Inflammatory macrophage treated with lipopolysaccharide for 1 hour (primary cell): ENCODE results near the gene ARNT2.
"Not testable (repeated sequence)": the region's sequence is repeated elsewhere in the genome, so short reads cannot be mapped to it uniquely, and the experiment has no call there.

Source experiments
- DNase-seq, 2 donors: peaks; one replicate each; pipeline ENCODE4 v3.0.0-alpha.2; 2020 to 2022

The ARNT2 gene

DNA sequence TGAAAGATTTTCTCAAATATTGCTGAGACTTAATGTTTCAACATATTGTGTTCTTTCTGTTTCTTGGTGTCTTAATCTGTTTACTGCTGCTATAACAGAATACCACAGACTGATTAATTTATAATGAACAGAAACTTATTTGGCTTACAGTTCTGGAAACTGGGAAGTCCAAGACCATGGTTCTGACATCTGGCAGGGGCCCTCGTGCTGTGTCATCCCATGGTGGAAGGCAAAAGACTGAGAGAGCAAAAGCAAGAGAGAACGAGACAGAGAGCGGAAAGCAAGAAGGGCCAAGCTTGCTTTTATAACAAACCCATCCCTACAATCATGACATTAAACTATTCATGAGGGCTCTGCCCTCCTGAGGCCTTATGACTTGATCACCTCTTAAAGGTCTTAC lies 88.7 kb downstream of the ARNT2 start:
- DNase-seq, result no peak

DNA sequence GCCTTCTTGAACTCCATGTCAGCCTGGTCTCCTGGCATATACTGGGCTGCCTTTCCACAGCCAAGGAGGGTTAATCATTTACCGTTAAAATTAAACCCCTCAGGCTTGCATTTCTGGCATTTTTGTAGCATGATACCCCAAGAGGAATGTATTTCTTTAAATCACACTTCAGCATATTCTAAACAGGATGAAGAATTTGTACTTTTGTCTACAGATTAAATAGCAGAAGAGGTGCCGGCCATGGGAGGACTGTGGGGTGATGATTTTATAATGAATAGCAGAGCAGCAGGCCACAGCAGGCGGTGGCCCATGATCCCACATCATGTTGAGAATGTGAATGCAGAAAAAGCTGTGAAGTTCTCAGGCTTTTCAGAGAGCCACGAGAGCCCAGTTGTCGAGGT lies 90.2 kb downstream of the ARNT2 start:
- no peak for DNase-seq

DNA sequence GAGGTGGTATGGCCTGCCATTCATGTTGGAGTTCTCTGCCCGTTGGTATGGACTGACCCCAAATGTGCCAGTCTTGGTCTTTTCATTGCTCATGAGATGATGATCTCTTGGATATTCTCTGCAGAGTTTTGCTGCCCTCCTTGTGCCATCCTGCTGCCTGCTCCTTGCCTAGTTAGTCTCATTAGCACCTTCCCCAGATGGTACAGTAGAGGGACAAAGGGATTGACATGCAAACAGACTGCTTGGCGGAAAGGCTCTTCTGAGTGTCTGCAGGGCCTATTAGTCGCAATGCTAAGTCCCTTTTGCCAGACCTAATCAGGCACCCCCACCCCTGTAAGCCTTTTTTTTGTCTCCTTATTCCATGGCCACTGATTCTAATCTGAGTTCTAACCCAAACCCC lies 90.6 kb downstream of the ARNT2 start:
- DNase-seq, result no peak

DNA sequence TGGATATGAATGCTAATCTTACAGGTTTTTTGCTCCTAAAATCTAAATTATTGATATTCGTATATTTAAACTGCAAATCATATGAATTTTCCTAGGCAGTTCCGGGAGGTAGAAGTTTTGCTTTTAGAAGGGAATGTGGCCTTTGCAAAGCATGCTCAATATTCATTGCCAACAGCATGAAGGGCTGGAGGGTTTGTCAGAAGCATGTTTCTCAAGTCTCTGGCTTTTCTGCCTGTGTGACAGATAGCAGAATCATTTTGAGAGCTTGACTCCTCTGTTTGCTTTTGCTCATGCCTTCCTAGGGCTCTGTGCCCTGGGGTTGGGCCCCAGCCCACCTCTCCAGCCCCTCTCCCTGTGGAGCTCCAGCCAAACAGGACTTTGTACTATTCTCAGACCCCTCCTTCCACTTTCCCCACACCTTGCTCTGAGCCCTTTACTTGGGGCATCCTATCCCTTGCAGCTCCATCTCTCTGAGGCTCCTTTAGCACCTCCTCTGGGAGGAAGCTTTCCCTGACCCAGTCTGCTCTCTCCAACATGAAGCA lies 91.3 kb downstream of the ARNT2 start:
- no peak for DNase-seq

DNA sequence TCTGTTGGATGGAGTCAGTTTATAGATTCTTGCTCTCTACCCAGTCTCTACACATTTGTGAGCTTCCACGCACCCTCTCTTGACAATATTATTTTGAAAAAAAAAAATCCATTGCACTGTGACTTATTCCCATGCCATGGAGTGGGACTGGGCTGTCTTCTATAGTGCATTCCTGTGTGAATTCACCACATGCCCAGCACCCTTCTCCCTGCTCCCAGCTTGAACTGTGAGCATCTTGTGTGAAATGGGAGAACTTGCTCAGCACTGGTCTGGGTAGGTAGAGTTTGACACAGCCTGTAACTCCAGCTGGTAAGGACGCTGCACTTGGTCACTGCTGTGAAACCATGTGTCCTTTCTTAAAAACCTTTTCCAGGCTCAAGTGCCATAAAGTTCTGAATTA lies 91.9 kb downstream of the ARNT2 start:
- no peak for DNase-seq

DNA sequence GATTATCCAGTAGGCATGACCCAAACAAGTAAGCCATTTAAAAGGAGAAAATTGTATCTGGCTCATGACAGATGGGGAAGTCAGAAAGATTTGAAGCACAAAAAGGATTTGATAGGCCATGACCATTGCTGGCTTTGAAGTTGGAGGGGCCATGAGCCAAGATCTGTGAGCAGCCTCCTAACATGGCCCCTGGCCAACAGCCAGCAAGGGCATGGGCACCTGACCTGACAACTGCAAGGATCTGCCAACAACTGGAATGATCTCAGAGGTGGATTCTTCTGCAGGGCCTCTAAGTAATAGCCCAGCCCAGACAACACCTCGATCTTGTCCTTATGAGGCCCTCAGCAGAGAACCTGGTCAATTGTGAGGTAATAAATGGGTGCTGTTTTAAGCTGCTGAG lies 93.0 kb downstream of the ARNT2 start:
- no peak for DNase-seq

DNA sequence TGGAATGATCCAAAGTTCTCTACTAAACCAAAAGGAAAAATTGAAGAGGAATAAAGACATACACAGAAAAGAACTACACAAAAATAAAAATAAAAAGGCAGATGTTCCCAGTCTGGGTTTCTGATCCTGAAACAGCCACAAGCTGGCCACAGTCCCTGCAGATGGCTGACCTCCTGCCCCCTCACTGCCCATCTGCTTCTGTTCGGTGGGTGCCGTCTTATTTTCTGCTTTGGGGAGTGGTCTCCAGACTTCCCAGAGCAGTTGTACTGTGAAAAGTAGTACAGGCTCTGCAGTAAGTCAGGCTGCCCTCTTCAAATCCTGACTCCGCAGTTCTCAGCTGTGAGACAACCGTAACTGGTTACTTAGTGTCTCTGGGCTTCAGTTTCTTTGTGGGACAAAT lies 94.5 kb downstream of the ARNT2 start:
- DNase-seq, result no peak

DNA sequence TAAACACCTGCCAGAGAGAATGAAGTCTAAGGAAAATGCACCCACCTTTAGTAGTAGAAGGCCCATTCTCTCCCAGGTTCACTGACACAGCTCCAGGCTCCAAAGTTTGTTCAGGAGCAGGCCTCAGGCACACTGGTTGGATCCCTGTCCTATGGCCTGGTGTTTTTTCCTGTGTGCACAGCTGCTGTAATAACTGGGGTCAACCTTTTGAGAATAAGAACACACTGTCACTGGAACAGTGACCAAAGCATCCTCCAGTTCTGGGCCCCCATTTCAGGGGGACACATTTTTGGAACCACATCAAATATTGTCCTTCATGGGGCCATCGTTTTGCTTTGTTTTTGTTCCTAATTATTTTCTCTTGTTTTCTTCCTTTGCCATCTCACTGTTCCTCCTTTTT lies 95.8 kb downstream of the ARNT2 start:
- no peak for DNase-seq

DNA sequence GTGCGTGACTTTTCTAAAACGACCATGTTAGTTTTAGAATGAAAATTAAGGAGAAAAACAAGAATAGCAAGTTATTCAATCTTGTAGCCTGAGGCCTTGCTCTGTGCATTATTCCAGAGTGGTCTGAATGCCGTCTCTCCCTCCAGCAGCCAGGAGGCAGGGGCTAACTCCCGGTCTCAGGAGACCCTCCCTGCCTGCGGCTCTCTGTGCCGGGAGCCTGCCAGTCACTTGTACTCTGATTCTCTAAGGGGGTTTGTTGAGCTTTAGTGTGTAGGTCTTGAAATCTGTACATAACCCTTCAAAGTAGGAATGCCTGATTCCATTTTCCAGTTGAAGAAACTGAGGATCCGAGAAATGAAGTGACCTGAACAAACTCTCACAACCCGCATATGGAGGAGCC lies 97.3 kb downstream of the ARNT2 start:
- no peak for DNase-seq

DNA sequence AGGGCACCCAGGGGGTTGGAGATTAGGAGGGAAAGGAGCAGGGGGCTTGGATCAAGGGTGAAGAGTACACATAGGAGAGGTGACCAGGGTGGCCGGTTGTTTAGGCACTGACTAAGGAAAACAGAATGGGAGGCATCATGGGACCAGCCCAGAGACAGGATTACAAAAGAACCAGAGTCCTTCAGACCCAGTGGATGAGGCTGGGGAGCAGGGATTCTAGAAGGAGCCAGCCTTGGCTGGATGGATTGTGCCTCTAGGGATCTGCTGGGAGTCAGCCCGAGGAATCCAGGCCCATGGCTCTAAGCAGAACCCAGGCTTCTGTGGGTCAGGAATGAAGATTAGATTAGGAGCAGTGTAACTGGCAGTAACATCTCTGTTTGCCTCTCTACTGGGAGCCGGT lies 98.6 kb downstream of the ARNT2 start:
- no peak for DNase-seq

DNA sequence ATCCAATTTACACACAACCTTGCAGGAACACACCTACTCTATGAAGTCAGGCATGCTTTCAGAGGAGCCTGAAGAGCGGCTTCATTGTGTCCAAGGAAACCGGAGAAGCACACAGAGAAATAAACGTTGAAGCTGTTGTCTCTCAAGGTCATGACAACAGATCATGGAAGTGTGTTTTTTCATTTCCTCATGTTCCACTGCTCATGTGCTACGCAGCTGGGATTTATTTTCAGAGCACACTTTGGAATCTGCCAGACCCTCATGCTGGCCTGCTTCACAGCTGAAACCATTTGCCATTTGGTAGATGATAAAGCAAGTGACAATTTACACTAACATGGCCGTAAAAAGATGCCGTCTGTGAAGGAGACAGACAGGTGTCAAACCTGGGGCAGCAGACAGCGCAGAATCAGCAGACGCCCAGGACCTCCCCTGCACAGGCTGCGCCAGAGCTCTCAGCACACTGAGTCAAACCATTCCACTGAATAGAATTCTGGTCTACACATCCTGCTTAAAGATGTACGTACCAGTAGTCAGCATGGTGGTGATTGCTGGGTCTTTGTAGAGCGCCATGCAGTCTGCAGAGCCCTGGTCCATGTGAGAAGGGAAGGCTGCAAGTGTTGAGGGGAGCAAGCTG lies 99.3 kb downstream of the ARNT2 start:
- no peak for DNase-seq

DNA sequence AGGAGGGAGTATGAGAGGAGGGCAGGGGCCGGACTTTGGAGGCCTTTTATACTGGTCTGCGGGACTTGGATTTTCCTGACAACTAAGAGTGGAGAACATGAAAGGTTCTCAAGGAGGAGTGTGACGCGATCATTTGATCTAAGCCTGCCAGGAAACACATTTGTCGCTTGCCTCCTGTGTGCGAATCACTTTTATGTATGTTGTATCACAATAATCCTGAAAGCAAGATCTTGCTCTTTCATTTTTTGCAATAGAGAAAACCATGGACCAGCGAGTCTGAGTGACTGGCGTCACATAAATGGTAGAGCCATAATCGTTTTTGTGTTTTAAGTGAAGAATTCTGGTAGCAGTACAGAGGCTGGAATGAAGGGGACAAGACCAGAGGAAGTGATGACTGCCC lies 100.7 kb downstream of the ARNT2 start:
- no peak for DNase-seq

DNA sequence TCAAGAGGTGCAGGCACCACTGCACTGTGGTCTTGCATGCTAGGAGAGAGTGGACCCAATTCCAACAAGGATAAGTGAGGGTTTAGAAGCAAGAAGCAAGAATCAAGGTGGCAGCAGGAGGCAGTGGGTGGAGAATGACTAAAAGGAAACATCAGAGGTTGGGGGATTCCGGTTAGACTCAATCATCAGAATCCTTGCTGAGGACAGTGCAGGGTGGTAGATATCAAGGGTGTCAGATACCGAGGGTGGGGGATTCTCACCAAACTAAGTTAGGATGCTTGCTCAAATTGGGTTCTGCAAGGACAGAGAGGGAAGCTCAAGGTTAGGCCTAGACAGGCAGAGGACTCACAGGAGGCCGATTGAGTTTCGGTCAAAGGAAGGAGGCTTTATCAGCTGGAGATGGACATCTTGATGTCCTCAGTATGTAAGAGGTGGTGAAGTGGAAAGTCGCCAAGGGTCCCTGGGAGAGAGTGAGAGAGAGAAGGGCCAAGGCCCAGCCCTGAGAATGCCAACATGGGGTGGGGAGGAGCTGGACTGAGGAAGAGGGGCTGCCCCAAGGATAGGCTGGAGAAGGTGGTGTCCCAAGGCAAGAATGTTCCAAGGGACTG lies 102.2 kb downstream of the ARNT2 start:
- peak; percentile 5 to 17 for DNase-seq

DNA sequence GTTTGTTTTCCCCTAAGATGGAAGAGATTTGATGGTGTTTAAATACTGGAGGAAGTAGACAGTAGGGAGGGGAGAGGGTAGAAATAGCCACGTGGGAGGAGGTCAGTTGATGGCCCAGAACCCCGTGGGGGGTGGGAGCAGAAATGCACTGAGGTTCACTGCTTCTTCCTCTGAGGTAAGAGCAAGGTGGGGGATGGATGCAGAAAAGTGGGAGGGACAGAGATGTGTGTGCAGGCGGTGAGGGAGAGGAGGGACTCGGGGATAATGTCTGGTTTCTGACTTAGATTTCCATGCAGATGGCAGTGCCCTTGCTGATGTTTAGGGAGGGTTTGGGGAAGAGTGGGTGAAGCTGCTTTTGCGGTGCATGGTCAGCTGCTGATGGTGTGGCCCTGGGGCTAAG lies 102.9 kb downstream of the ARNT2 start:
- no peak for DNase-seq

DNA sequence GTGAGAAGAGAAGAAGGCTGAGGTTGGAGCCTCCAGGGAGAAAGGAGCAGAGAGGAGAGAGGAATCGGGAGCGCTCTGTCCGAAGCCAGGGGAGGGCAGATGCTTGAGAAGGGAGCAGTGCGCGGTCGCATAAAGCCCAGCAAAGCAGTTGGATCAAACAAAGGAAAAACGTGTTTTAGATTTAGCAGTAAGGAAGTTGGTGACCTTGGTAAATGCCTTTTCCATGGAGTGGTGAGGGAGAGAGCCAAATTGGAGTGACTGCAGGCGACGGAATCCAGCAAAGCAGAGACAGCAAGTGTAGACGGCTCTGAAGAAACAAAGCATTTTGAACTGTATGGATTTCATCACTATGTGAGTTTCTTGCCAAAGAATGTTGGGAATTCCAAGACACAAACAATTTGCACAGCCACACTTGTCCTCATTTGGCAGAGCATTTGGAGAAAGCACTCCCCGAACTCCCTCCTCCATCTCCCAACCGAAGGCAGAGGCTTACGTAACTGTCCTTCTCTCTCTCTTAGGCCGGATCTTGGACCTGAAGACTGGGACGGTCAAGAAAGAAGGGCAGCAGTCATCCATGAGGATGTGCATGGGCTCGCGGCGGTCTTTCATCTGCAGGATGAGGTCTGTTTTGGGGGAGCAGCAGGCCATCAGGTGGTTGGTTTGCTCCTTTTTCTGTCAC lies 103.6 kb downstream of the ARNT2 start:
- DNase-seq, result no peak

DNA sequence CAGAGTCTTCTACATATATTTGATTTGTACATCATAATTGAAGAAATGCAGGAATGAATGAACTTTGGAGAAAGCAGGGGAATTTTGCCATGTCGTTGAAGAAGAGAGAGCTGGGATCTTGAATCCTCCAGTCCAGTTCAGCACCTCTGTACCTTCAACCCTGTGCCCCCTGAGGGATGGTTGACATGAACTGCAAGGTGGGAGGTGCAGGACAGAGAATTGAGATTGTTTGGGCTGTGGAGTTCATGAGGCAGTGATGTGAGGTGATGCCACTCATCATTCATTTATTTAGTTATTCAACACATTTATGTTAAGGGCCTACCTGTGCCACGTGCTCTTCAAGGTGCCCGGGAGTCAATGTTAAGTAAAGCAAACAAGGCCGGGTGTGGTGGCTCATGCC lies 104.6 kb downstream of the ARNT2 start:
- DNase-seq, result no peak

DNA sequence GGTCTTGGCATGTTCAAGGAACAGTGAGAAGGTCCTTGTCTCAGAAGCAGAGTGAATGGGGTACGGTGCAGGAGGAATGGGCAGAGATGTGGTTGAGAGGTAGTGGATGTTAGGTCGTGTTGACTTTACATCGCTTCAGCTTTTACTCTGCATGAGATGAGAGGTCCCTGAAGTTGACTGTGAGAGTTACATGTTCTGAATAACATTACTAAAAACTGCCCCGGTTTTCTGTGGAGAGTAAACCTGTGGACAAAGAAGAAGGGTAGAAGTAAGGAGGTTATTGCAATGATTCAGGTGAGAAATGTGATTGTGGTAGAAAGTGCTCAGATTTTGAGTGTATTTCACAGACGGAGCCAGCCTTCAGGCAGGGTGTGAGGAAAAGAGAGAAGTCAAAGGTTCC lies 105.6 kb downstream of the ARNT2 start:
- DNase-seq, result no peak

DNA sequence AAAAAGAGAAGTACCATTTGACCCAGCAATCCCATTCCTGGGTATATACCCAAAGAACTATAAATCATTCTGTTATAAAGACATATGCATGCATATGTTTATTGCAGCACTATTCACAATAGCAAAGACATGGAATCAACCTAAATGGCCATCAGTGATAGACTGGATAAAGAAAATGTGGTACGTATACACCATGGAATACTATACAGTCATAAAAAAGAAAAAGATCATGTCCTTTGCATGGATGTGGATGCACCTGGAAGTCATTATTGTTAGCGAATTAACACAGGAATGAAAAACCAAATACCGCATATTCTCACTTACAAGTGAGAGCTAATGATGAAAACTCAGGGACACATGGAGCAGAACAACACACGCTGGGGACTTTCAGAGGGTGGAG lies 106.8 kb downstream of the ARNT2 start:
- not testable (repeated sequence) for DNase-seq

DNA sequence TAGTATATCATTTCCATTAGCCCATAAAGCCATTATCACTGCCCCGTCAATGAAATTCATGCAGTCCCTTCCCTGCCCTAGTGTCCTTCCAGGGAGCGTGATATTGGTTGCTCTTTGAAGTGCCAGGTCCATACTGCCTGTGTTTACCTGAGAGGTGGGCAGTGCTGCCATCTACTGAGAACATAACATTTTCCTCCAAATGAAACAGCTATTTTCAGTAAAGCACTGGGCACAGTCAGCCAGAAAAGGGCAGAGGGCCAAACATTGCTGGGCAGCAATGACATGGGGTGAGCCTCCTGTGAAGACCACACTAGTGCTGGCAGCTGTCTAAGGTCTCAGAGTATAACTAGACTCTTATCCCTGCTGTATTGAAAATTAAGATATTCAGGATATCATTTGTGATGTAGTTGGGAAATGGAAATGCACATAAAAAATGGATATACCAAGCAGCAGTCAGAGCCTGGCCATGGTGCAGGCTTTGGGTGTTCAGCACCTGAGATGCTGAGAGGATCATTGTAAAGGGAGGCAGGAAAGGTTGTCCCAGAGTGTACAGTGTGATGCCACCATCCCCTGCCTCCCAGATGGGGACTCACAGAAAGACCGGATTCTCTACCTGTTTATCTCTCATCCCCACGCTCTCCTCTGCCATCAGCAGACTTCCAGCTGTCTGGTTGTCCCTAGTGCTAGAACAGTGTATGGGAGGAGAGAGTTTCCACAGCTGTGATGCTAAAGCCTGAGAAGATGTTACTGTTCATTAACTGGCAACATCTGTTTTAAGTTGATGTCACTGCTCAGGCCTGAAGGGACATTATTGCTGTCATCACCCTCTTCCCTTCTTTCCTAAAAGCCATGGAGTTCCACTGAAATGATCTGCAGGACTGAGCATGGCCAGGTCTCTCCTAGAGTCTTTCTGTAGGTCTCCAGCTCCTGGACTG lies 108.8 kb downstream of the ARNT2 start:
- no peak for DNase-seq

DNA sequence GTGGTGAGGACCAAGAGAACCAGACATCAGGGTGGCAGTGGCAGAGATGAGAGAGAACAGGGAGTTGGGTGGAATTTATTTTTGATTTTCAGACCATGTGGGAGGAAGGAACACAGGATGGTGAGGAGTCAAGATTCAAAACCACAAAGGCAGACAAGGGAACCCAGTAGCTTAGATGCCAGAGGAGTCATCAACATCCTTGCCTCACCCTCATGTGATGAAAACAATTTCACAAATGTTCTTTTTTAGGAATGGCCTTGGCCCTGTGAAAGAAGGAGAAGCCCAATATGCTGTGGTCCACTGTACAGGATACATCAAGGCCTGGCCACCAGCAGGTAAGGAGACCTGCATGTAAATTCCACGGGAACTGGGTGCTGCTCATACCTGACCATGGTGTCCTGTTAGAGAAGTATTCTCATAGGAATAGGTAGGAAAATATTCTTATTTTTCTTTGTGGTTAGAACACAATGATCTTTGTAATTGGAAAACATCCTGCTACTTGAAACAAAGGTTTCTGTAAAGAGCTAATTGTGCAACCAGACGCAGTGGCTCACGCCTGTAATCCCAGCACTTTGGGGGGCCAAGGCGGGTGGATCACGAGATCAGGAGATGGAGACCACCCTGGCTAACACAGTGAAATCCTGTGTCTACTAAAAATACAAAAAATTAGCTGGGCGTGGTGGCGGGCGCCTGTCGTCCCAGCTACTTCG lies 110.0 kb downstream of the ARNT2 start:
- peak; percentile 62 to 69 for DNase-seq

DNA sequence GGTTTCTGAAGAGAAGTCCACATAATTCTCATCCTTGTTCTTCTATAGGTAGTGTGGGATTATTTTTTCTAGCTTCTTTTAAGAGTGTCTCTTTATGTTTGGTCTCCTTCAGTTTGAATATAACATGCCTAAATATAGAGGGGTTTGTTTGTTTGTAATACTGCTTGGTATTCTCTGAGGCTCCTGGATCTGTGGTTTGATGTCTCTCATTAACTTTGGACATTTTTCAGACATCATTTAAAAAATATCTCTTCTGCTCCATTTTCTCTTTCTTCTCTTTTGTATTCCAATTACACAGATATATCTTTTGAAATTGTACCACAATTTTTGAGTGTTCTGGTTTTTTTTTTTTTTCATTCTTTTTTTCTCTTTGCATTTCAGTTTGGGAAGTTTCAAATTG lies 113.1 kb downstream of the ARNT2 start:
- DNase-seq, result no peak

DNA sequence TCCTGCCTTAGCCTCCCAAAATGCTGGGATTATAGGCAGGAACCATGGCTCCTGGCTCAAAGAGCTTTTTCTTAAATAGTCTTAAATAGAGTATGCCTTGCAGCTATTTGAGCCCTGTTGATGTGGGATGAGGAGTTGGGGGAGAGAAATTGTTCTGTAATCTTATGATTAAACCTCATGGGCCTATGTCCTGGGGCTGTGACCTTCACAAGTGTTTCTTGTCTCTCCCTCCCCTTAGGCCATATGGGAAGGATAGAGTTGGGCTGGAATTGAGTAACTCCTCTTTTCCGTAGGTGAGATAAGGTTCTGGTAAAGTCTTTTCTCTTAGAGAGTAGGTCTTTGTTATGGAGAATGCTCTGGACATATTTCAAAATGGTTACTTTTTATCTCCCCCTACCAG lies 114.3 kb downstream of the ARNT2 start:
- no peak for DNase-seq

DNA sequence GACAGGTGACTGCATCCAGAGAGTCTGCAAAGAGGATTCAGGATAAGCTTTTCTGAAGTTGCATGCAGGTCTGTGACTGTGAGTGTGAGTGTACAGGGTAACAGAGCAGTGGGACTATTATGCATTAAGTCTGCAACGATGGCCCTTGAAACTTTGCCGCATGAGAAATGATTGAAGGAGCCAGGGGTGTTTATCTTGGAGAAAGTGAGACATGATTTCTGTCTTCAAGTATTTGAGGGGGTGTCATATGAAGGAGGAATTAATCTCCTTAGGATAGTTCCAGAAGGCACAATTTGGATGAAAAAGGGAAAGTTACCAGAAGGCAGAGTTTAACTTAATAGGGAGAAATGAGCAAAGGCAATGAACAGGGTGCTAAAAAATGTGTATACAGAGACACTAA lies 119.6 kb downstream of the ARNT2 start:
- DNase-seq, result no peak
